GM04503 (cell line): ENCODE measurements around the gene ARAP1.

Experiments
- DNase-seq: peaks from one replicate; pipeline ENCODE4 v3.0.0-alpha.2; 2012; ENCODE audit warnings: low read depth

The ARAP1 gene

DNA sequence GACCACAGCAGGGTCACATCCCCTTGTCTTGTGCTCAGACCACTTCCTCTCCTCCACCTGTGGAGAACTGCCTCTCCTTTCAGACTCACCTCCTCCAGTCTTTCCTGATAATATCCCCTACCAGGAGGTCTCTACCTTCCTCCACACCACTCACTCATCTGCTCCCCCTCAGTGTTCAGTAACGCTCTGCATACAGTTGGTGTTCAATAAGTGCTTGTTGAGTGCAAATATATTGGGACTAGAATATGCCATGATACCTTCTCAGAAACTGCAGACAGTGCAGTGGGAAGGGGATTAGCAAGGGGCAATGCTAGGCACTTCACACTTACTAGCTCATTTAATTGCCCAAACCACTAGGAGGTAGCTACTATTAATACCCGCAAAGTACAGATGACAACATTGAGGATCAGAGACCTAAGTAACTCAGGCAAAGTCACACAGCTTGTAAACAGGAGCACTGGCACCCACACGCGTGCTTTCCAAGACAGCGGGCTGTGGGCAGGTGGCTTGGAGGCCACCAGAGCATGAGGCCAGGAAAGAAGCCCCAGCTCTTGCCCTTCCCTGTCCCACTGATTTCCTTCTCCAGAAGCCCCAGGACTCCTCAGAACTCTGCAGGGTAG lies 69.9 kb downstream of the ARAP1 start:
- no peak for DNase-seq

DNA sequence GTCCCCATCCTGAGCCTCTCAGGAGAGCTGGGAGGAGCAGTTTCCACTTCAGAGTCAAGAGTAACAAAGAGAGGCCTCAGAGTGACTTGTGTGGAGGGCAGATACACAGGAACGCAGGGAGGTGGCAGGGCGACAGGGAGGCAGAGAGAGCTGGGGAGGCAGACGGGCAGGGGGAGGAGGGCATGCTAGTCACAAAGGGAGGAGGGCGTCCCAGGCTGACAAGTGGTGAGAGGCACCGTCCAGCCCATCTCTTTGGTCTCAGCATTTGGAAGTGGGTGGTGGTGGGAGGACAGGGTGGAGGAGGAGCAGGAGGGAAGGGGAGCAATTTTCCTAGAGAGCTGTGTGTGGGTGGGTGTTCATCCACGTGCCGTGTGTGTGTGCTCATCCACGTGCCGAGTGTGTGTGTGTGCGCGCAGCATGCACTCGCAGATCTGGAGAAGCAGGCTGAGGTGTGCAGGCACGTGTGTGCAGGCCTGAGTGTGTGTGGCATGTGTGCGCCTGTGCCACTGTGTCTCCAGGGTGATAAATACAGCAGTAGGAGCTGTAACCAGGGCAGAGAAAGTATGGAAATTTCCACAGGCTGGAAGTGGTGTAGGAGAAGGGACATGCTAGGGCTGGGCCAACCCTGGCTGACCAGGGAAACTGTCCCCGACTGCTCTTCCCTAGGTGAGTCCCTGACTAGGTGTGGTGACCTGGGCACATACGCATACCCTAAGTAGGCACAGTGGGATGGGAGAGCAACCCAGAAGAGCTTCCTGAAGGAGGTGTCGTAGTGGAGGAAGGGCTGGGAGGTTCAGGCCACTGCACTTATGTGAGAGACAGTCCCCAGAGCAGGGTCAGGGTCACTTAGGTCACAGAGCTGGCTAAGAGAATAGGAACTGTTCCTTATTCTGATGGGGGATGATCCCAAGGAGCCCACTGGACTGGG lies 70.7 kb downstream of the ARAP1 start:
- DNase-seq, result no peak

DNA sequence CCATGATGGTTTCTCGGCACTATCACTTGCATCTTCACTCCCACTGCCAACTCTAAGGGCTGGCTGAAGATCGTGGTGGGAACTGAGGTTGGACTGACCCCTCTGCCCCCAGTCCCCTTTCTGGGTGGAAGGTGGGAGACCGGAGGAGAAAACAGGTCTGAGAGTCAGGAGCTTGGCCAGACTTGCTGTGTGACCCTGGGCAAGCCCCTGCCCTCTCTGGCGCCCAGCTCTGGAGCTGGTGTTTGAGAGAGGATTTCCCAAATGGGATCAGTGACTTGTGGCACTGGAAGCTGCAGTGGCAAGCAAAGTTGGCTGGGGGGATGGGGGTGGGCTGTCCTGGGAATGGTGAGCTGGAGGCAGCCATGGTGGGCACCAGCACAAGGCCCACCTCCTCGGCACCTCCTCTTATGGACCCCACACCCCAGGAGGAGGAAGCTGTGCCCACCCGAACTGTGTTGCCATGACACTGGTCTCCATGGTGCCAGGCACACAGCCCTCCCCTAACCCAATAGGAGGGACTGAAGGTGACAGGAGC lies 71.5 kb downstream of the ARAP1 start:
- DNase-seq, result no peak

DNA sequence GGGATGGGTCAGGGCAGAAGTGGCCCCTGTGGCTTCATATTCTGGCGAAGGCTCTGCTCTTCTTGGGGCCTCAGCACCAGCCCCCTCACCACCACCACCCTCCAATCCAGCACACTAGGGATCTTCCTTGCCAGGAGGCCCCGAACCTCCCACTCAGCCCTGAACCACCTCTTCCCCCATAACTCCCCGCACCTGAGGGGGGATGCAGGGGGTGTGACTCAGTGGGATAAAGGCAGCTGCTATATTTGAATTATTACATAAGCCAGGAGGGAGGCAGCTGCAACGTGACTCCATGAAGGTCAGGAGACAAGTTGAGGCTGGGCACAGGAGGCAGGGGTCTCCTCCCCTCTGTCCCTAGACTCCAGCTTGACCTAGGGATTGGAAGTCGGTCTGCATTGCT lies 72.3 kb downstream of the ARAP1 start:
- DNase-seq, result no peak

DNA sequence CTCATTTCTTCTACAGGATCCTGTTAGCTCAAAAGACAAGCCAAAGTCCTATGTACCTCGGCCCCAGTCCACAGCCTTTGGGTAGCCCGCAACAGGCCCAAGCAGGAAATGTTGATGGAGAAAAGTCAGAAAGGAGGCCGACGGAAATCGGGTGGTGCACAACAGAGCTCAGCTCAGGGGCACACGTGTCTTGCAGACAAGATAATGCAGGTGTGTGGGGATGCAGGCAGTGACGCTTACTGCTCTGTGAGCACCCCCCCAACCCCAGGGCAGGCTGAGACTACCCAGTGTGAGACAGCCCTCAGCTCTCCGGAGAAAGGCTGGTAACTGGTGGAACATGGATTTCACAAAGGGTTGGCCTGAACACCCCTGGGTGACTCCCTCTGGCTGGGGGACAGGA lies 73.7 kb downstream of the ARAP1 start:
- no peak for DNase-seq

DNA sequence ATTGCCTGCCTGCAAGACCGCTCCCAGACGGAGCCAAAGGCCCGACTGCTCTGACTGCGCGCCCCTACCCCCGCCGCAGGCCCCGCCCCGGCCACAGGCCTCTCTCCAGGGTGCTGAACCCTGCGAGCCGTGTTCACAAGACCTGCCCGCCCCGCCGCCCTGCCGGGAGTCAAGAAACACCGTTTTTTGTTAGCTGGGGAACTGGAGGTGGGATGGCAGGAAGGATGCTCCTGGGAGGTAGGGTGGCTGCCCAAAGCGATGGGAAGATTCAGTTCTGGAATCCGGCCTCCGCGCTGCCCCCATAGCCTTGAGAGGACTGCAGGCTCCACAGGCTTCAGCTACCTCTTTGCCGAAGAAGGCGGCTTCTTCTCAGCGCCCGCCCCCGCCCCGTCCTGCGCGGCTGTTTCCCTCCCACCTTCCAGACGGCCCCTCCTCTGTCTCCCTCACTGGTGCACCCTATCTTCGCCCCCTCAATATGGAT lies 75.3 kb downstream of the ARAP1 start:
- DNase-seq, result no peak

DNA sequence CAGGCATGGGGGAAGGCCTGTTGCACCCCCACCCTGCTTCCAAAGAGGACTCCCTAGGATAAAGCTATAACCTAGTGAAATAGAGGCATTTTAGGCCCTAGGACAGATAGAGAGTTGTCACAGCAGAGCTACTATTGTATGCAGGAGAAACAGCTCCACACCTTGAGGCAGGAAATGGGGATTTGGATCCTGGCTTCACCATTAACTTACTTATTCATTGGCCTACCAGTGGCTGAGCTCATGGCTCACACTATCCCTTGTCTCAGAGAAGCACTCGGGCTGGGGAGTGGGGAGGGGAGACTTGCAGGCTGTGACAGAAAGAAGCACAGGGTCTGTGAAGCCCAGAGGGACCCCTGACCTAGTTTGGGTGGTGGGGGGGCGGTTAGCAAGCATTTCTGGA lies 77.0 kb downstream of the ARAP1 start:
- DNase-seq, result no peak

DNA sequence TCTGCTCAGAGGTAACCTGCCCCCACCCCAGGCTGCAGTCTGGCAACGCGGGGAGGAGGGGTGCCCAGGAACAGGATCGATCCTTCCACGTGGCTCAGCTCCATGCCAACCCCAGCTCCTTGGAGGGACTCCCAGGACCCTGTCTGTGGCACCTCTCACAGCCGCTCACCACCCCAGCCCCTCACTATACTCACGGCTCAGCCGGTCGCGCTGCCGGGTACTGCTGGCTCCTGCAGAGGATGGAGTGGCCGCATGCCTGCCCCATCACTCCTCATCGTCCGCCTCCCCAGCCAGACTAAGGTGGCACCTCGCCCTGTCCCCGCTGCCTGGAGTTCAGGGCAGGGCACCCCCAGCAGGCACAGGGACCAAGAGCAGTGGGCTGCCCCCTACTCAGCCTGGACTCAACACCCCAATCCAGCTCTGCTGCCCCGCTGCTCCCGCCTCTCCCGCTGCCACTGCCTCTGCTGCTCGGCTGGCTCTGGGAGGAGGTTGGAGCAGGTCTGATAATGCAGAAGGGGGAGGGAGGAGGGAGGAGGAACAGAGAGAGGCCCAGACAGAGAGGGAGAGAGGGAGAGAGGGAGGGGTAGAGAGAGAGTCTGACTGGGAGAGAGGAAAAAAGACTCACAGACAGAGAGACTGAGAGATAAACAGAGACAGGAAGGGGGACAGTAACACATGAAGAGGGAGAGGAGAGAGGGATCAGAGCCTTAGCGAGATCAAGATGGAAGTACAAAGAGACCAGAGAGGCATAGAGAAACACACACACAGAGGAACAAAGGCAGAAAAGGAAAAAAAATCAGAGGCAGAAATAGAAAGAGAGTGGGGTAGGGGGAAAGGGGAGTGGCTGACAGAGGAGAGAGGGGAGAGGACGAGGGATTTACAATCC lies 78.0 kb downstream of the ARAP1 start, which contains the start of gene PDE2A:
Gene PDE2A, minus strand, starts transcription at position 480 of the 886 bp plus-strand sequence. Its CDS starts 215 bp downstream, at position 265.
- DNase-seq, result no peak

DNA sequence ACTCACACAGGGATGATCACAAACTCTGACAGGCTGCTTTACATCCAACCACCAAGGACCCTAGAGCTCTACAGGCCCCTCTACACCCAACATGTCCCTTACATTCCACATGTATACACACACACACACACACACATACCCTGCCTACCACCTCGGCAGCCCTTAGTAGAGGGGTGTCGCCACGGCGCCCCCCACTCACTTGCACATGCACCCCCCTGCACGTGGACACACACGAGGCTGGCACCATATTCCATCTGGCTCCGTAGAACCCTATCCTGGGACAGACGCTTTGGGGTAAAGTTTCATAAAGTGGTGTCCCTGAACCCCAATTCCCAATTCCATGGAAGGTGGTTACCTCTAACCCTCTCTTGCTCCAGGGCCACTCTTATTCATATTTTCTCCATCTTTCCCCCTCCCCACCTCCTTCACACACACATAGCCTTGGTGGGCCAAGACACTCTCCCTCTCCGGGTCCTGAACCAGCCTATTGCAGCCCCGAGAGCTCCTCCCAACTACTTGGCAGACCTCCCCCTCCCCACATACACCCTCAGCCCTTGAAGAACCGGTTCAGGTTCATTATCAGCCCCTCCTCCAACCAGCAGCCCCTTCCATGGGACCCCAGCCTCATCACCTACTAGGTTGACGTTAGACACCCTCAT lies 78.8 kb downstream of the ARAP1 start:
- no peak for DNase-seq

DNA sequence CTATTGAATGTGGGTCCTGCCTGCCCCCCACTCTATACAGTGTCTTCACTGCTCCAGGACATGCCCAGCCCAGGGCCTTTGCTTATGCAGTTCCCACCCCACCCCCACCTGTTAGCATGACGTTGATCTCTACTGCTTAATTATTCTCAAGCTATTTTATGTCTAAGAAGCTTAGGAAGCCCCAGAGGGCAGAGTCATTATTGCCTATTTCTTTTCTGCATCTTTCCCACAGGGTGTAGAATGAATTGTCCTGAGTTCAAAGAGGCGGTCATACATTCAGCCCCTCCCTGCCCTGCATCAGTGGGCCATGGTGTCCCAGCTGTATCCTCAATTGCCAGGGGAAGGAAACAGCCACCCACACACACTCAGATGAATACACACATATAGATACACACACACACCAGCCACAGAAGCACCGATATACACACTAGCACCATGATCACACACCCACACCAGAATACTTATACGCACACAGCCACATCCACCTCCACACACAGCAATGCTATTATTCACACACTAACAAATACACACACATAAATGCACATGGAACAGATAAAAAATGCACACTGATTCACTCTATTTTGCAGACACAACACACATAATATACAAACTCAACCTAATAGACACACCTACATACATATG lies 79.5 kb downstream of the ARAP1 start:
- no peak for DNase-seq

DNA sequence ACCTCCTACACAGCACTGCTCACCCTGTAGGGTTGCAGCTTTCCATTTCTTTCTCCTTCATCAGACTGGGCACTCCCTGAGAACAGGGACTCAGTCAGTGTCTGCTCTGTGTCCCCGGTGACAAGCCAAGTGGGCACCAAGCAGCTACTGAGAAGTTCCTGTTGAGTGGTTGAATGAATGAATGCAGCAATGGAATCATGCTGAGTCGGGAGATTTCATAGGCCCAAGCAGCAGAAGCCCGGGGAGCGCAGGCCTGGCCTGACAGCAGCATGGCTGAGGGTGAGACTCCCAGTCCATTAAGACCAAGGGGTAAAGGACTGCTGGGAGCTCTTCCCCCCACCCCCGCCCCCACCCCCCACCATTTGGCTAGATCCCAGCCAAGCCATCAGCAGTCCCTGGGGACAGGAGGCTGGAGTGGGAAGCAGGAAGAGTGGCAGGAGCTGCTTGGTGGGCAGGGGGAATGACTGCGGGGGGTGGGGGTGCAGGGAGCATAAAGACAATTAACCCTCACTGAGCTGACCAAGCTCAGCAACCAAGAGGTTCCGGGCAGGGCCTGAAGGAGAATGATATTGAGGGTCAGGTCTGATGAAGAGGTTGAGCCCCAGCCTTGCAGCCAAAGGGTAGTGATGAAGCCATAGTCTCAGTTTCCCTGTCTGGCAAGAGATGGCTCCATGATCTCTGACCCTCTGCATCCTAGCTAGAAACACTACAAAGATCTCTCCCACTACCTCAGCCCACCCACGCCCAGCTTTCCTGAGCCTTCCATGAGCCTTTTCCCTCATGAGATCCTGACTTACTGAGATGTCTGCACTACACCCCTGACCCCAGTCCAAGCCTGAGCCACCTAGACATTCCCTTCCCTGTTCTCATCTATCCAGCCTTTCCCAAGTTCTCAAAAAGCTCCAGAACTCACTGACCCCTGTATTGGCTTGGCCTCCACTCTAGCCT lies 80.8 kb downstream of the ARAP1 start:
- DNase-seq, result no peak

DNA sequence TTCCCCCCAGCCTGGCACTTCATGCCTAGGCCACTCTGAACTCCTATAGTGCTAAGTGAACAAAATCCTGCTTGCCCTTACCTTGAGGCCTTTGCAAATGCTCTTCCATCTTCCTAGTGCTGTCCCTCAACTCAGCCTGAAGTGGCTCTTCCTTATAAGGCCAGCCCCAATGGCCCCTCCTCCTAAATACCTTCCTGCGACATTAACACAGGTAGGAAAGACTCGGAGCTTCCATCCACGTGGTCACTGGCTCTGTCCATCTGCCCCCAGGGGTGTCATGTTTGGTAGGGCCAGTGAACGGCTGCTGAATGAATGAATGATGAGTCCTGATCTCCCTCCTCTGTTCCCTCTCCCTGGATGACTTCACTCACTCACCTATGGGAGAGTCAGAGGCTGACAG lies 82.2 kb downstream of the ARAP1 start:
- no peak for DNase-seq

DNA sequence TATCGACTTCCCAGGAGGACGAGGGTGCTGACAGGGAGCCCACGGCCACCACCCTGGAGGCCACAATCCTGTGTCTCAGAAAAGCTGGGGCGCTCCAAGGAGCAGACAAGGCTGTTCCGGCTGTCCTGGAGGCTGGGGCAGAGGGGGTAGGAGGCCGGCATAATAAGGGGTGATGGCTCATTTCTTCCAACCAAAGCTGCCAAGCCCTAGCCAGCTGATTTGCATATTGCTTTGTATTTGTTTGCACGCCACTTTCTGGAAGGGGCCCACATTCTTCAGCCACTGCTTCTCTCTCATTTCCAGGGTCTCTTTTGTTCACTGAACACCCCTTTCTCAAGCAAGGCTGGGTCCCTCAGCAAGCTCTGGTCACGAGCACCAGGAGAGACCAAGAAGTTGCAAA lies 82.7 kb downstream of the ARAP1 start:
- DNase-seq, result no peak

DNA sequence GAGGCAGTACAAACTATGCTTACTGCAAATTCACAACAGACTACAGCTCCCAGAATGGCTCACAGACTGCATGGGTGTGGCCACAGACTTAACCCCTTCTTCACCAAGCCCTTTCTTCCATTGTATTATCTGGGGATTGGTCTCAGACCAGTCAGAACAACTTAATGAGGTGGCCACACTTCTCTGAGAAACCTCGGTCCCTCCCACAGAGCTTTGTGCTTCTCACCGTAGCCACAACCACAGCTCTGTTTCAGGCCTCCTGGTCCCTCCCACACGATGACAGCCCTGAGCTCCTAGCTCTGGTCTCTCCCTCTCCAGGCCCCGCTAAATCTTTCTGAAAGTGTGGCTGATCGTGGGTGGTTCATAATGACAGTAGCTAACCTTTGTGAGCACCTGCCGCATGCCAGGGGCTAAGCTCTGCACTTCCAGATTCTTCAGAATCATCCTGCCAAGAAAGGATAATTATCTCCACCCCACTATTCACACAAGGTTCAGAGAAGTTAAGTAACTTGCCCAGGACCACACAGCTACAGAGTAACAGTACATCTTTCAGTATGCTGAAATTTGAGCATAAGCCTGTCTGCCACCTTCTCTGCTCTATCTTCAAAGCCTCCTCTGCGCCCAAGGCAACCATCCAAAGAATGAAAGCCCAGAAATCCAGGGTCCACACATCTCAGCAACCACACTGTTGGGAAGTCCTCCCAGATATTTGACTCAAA lies 83.4 kb downstream of the ARAP1 start:
- DNase-seq, result no peak

DNA sequence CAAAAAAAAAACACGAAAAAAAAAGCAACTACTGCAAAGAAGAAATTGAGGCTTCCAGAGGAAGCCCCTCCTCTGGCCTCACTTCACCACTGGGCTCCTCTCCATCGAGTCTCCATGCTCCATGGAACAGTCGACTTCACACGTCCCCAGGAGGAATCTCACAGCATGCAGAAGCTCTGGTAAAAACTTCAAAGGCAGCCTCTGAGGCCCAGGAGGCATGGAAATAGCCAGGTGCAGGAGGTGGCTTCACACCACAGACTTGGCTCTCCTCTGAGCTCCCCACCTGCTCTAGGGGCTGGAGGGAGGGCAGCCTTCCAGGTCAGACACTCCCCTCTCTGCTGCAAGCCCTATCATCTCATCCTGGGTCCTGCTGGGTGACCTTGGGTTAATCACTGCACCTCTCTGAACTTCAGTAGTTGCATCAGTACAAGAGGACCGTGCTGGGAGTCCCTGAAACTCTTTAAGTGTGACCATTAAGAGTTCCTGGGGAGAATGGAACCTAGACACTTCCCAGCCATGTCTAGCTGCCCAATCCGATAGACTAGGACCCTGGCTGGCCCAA lies 86.2 kb downstream of the ARAP1 start:
- DNase-seq, result no peak

DNA sequence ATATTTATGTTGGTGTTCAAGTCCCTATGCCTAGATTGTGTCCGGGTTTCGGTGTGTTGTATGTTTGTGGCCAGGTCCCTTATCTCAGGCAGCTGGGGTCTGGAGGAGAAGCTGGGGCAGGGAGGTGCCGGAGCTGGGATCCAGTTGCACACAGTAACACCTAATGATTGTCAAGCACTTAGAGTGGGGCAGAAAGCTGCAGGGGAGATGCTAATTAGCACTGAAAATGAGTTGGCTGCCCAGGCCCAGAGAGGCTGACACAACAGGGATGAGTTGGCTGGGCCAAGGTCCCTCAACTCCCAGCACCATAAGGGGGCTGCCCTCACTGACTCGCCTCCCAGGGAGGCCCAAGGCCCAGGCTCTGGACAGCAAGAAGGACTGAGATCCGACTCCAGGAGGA lies 90.2 kb downstream of the ARAP1 start:
- no peak for DNase-seq

DNA sequence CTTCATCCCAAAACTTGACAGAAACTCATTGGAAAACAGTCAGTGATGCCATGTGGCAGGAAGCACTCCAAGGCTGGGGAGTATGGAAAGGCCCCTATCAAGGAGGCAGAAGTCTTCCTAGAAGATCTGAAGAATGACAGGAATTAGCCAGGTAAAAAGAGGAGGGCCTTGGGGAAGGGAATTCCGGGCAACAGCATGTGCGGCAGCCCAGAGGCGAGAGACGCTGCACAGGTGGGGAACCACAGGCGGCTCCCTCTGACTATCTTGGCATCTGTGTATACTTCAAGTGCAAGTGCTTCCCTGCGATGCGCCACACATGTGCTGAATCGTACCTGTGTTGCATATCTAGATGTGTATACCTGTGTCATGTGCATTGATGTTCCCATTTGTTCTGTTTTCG lies 90.7 kb downstream of the ARAP1 start:
- no peak for DNase-seq

DNA sequence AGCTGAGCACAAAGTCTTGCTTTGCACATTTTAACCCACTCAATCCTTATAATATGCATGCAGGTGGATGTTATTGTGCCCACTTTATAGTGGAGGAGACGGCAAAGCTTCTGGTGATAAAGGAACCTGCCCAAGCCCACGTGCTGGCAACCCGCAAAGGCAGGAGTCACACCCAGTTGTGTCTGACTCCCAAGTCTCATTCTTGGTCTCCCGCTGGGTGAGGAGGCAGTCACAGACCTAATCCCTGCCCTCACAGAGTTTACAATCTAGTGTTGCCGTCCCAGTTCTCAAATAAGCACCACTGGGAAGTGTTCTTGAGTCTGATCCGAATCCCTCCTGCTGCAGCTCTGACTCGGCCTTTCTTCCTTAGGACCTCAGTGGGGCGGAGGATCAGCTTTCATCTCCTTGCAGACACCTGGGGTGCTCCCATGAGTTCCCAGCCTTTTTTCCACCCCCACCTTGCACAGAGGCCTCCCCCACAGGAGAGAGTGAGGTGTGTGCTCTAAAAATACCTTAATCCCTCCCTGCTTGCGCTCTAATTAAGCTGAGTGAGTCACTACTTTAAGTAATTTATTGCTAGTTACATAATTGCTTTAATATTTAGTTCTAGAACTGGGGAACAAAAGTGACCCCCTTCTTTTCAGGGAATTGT lies 93.1 kb downstream of the ARAP1 start:
- no peak for DNase-seq
